Fibroblast of lung (primary cell): ENCODE results near the gene JPH3. TPM values are rescaled to one million over a fixed set of nuclear protein-coding genes. Genes with fewer than 3 reads are reported as not detected.

Source experiments
- DNase-seq, 2 donors: peaks; one replicate each; pipeline versions ENCODE4 v3.0.0 to v3.0.0-alpha.2; 2010; ENCODE audit warnings: low read depth in 2 of 2
- H2AFZ ChIP-seq: 2 replicates; pipeline ENCODE4 v1.5.1; 2012; ENCODE audit warnings: low read length, control low read depth, inconsistent platforms
- H3K27ac ChIP-seq: 2 replicates; pipeline ENCODE4 v1.5.1; 2011; ENCODE audit warnings: low read length, control low read depth; ENCODE audit not compliant: insufficient read depth
- H3K27me3 ChIP-seq: 2 replicates; pipeline ENCODE4 v1.5.1; 2011; ENCODE audit warnings: mild to moderate bottlenecking, low read length; ENCODE audit not compliant: control insufficient read depth, insufficient read depth
- H3K36me3 ChIP-seq: 2 replicates; pipeline ENCODE4 v1.5.1; 2011; ENCODE audit warnings: low read length; ENCODE audit not compliant: control insufficient read depth, insufficient read depth
- H3K4me1 ChIP-seq: 2 replicates; pipeline ENCODE4 v1.5.1; 2011; ENCODE audit warnings: low read length; ENCODE audit not compliant: control insufficient read depth, insufficient read depth; ENCODE audit errors: extremely low read depth
- H3K4me2 ChIP-seq: 2 replicates; pipeline ENCODE4 v1.5.1; 2011; ENCODE audit warnings: low read length, control low read depth; ENCODE audit not compliant: insufficient read depth; ENCODE audit errors: extremely low read depth
- H3K4me3 ChIP-seq, 4 experiments: fragments of 200-600 bp in 1 of 4; sonication (generic) in 1 of 4; replicated peaks in 1 of 4; 2 replicates each; pipeline ENCODE4 v1.5.1; 2011 to 2016; ENCODE audit warnings: low read length in 4 of 4, low read depth in 3 of 4, mild to moderate bottlenecking in 3 of 4, control low read depth in 2 of 4, inconsistent platforms in 1 of 4, mixed read lengths in 1 of 4; ENCODE audit not compliant: insufficient read depth in 1 of 4; ENCODE audit errors: control extremely low read depth in 1 of 4
- H3K79me2 ChIP-seq: 2 replicates; pipeline ENCODE4 v1.5.1; 2012; ENCODE audit warnings: mild to moderate bottlenecking, low read length, inconsistent platforms; ENCODE audit not compliant: control insufficient read depth, insufficient read depth
- H3K9ac ChIP-seq: 2 replicates; pipeline ENCODE4 v1.5.1; 2011; ENCODE audit warnings: mild to moderate bottlenecking, low read length, control low read depth; ENCODE audit not compliant: insufficient read depth
- H3K9me3 ChIP-seq: 2 replicates; pipeline ENCODE4 v1.5.1; 2012; ENCODE audit warnings: low read depth, low read length; ENCODE audit not compliant: control insufficient read depth, insufficient read depth
- H4K20me1 ChIP-seq: 2 replicates; pipeline ENCODE4 v1.5.1; 2011; ENCODE audit warnings: low read length; ENCODE audit not compliant: control insufficient read depth, insufficient read depth; ENCODE audit errors: extremely low read depth
- EZH2 ChIP-seq: IDR thresholded peaks from 2 replicates; pipeline ENCODE4 v1.5.1; 2012; ENCODE audit warnings: low read length, control low read depth, mild to moderate bottlenecking; ENCODE audit errors: missing control alignments
- polyA plus RNA-seq, 2 donors: library from polyadenylated mRNA; depleted of rRNA in 1 of 2; stranded (reverse) in 1 of 2; unstranded in 1 of 2; fragments of >200 nt; gene quantifications; 2 replicates each; pipeline ENCODE4 v1.2.1, GENCODE V29; 2011 to 2012; ENCODE audit warnings: missing spikeins in 1 of 2
- total RNA-seq: library from RNA; depleted of rRNA; stranded (reverse); fragments of >200 nt; gene quantifications from 2 replicates; pipeline ENCODE4 v1.2.1, GENCODE V29; 2014
- TF ChIP-seq, protein P1 (sequence below), 2 donors: IDR thresholded peaks in 1 of 2; conservative IDR thresholded peaks in 1 of 2; 1 replicate in 1 of 2; 2 replicates in 1 of 2; pipeline ENCODE4 v1.5.1; 2011 to 2012; ENCODE audit warnings: low read length in 2 of 2, control low read depth in 1 of 2, inconsistent platforms in 1 of 2, low read depth in 1 of 2, mild to moderate bottlenecking in 1 of 2

Gene JPH3
- total and polyA plus RNA-seq, 2 donors (not counting 1 experiment from before 2014, with no cell fraction given): 0.01 TPM; not detected in 1

DNA sequence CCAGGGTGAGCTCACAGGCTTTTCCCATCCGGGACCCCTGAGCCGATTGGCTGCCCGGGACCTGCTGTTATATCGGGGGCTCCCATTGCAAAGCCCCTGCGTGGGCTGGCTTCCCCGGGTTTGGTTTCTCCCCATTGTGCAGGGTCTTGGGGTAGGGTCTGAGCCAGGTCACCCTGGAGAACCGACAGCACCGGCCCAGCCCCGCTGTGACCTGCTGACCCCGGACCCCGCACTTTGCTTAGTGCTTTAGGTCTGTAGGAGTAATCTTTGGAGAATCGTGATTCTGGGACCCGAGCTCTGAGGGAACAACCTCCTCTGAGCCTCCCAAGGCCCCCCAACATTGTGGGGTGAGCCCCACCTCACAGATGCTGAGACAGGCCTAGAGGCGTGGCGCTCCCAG lies 62.9 kb downstream of the JPH3 start:
- H3K4me3 ChIP-seq: no peak overlapping the region
- H4K20me1 ChIP-seq: no peaks in the 10 kb centered on the region
- no peaks in the 10 kb centered on the region for H3K79me2 ChIP-seq
- H3K9ac ChIP-seq: no peak overlapping the region
- no peak for DNase-seq
- TF ChIP-seq, protein P1, sequence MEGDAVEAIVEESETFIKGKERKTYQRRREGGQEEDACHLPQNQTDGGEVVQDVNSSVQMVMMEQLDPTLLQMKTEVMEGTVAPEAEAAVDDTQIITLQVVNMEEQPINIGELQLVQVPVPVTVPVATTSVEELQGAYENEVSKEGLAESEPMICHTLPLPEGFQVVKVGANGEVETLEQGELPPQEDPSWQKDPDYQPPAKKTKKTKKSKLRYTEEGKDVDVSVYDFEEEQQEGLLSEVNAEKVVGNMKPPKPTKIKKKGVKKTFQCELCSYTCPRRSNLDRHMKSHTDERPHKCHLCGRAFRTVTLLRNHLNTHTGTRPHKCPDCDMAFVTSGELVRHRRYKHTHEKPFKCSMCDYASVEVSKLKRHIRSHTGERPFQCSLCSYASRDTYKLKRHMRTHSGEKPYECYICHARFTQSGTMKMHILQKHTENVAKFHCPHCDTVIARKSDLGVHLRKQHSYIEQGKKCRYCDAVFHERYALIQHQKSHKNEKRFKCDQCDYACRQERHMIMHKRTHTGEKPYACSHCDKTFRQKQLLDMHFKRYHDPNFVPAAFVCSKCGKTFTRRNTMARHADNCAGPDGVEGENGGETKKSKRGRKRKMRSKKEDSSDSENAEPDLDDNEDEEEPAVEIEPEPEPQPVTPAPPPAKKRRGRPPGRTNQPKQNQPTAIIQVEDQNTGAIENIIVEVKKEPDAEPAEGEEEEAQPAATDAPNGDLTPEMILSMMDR (conservative IDR thresholded peaks at IDR 0.05 in 1 of 2, IDR thresholded peaks at IDR 0.05 in 1 of 2; ENCODE audit: low read depth in 1 of 2, low read length in 2 of 2): no peak
- TF ChIP-seq EZH2: no peak
- H2AFZ ChIP-seq: no peak overlapping the region
- H3K9me3 ChIP-seq: no peaks in the 10 kb centered on the region
- no peak overlapping the region for H3K27ac ChIP-seq
- H3K27me3 ChIP-seq: no peaks in the 10 kb centered on the region
- no peaks in the 10 kb centered on the region for H3K36me3 ChIP-seq
- no peak overlapping the region for H3K4me2 ChIP-seq
- no peaks in the 10 kb centered on the region for H3K4me1 ChIP-seq

DNA sequence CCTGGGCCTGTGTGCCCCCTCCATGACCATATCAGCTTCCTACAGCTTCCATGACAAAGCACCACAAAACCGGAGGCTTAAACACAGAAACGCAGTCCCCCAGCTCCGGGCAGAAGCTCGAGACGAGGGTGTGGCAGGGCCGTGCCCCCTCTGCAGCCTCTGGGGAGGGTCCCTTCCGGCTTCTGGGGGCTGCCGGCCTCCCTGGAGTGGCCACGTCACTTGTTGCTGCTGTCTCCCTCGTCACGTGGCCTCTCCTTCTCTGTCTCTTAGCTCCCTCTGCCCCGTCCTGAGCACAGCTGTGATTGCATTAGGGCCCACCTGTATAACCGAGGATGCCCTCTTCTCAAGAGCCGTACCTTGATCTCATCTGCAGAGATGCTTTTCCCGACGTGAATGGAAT lies 64.6 kb downstream of the JPH3 start:
- H3K27me3 ChIP-seq: no peaks in the 10 kb centered on the region
- H3K9ac ChIP-seq: no peak overlapping the region
- H3K36me3 ChIP-seq: no peaks in the 10 kb centered on the region
- no peak overlapping the region for H3K4me3 ChIP-seq
- TF ChIP-seq, protein P1 (conservative IDR thresholded peaks at IDR 0.05 in 1 of 2, IDR thresholded peaks at IDR 0.05 in 1 of 2; ENCODE audit: low read depth in 1 of 2, low read length in 2 of 2): no peak
- no peak for TF ChIP-seq EZH2
- H3K9me3 ChIP-seq: no peaks in the 10 kb centered on the region
- no peak overlapping the region for H3K27ac ChIP-seq
- DNase-seq: no peak
- H3K4me1 ChIP-seq: no peaks in the 10 kb centered on the region
- H4K20me1 ChIP-seq: no peaks in the 10 kb centered on the region
- H3K79me2 ChIP-seq: no peaks in the 10 kb centered on the region
- H2AFZ ChIP-seq: no peak overlapping the region
- no peak overlapping the region for H3K4me2 ChIP-seq

DNA sequence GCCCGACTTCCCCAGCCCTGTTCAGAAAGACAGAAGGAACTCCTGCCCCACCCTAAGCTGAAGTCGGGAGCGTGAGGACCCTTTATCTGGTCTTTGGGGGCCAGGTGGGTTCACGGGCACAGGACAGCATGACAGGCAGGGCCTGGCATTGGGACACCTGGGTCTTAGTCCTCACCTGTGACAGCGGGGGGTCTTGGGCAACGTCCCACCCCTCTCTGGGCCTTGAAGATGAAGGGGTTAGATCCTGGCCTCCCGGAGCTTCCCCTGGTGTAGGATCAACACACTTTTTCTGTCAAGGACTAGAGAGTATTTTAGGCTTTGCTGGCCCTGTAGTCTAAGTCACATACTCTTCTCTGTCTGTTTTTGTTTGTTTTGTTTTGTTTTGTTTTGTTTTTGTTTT lies 65.1 kb downstream of the JPH3 start:
- no peak for TF ChIP-seq EZH2
- TF ChIP-seq, protein P1 (conservative IDR thresholded peaks at IDR 0.05 in 1 of 2, IDR thresholded peaks at IDR 0.05 in 1 of 2; ENCODE audit: low read depth in 1 of 2, low read length in 2 of 2): no peak
- Histone ChIP-seq H2AFZ (no peak overlapping the region), H3K27ac (no peak overlapping the region), H3K4me2 (no peak overlapping the region), H3K79me2 (no peaks in the 10 kb centered on the region), H3K4me3 (no peak overlapping the region), H4K20me1 (no peaks in the 10 kb centered on the region), H3K36me3 (no peaks in the 10 kb centered on the region), H3K4me1 (no peaks in the 10 kb centered on the region), H3K27me3 (no peaks in the 10 kb centered on the region), H3K9me3 (no peaks in the 10 kb centered on the region), H3K9ac (no peak overlapping the region)
- DNase-seq: no peak
